Muscle layer of colon (tissue), 2 donors: ENCODE measurements around the gene ASCC3.
"Not testable (repeated sequence)": the region's sequence is repeated elsewhere in the genome, so short reads cannot be mapped to it uniquely, and the experiment has no call there.

Experiments
- H3K27ac ChIP-seq: one replicate; pipeline ENCODE4 v1.7.0; 2013; ENCODE audit warnings: low read depth, mild to moderate bottlenecking, low read length, moderate library complexity
- H3K27me3 ChIP-seq, 2 donors: one replicate each; pipeline ENCODE4 v1.7.0; 2013; ENCODE audit warnings: low read length in 2 of 2, mild to moderate bottlenecking in 2 of 2; ENCODE audit not compliant: insufficient read depth in 2 of 2, control insufficient read depth in 1 of 2
- H3K36me3 ChIP-seq: one replicate; pipeline ENCODE4 v1.7.0; 2013; ENCODE audit warnings: mild to moderate bottlenecking, low read length; ENCODE audit not compliant: insufficient read depth
- H3K4me1 ChIP-seq: one replicate; pipeline ENCODE4 v1.7.0; 2013; ENCODE audit warnings: mild to moderate bottlenecking, low read length; ENCODE audit not compliant: insufficient read depth
- H3K4me3 ChIP-seq, 2 donors: one replicate each; pipeline ENCODE4 v1.7.0; 2013; ENCODE audit warnings: low read length in 2 of 2, low read depth in 1 of 2, mild to moderate bottlenecking in 1 of 2, moderate library complexity in 1 of 2
- H3K9ac ChIP-seq: one replicate; pipeline ENCODE4 v1.7.0; 2013; ENCODE audit warnings: low read length
- H3K9me3 ChIP-seq: one replicate; pipeline ENCODE4 v1.7.0; 2013; ENCODE audit warnings: mild to moderate bottlenecking, low read length
- donor health status: abdominal sarcoma.
- donor health status: Adenocarcinoma of cecum.

The ASCC3 gene

DNA sequence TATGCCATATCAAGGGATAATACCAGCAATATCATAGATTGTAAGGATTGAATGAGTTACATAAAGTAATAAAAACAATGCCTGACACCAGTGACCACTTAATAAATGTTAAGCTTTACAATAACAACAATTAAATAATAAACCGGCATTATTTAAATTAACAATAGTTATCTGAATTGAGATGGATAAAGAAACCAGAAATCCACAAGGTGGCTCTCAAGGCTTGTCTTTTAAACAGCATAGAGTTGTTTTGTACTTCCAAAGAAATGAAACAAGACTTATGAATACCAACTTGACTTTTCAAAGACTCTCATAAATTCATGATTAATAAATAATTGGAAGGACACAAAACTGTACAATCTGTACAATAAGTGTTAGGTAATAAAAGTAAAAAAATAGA is 203.1 kb downstream of the ASCC3 start:
- no peak overlapping the region for H3K4me3 ChIP-seq
- no peaks in the 10 kb centered on the region for H3K36me3 ChIP-seq
- H3K9ac ChIP-seq: no peak overlapping the region
- H3K9me3 ChIP-seq: no peaks in the 10 kb centered on the region
- H3K27ac ChIP-seq: no peak overlapping the region
- no peaks in the 10 kb centered on the region for H3K27me3 ChIP-seq
- no peaks in the 10 kb centered on the region for H3K4me1 ChIP-seq

GRCh38 chr6:100677240-100677639 is 203.9 kb downstream of the ASCC3 start:
- no peaks in the 10 kb centered on the region for H3K36me3 ChIP-seq
- H3K9ac ChIP-seq: no peak overlapping the region
- no peaks in the 10 kb centered on the region for H3K27me3 ChIP-seq
- no peak overlapping the region for H3K4me3 ChIP-seq
- H3K4me1 ChIP-seq: no peaks in the 10 kb centered on the region
- no peaks in the 10 kb centered on the region for H3K9me3 ChIP-seq
- no peak overlapping the region for H3K27ac ChIP-seq

GRCh38 chr6:100673641-100674040 is 207.5 kb downstream of the ASCC3 start:
- no peak overlapping the region for H3K9ac ChIP-seq
- no peak overlapping the region for H3K4me3 ChIP-seq
- no peak overlapping the region for H3K27ac ChIP-seq
- H3K36me3 ChIP-seq: no peaks in the 10 kb centered on the region
- no peaks in the 10 kb centered on the region for H3K27me3 ChIP-seq
- no peaks in the 10 kb centered on the region for H3K4me1 ChIP-seq
- no peaks in the 10 kb centered on the region for H3K9me3 ChIP-seq

GRCh38 chr6:100671740-100672139 is 209.4 kb downstream of the ASCC3 start:
- H3K27ac ChIP-seq: no peak overlapping the region
- no peaks in the 10 kb centered on the region for H3K4me1 ChIP-seq
- no peaks in the 10 kb centered on the region for H3K9me3 ChIP-seq
- H3K27me3 ChIP-seq: no peaks in the 10 kb centered on the region
- no peak overlapping the region for H3K4me3 ChIP-seq
- no peaks in the 10 kb centered on the region for H3K36me3 ChIP-seq
- H3K9ac ChIP-seq: no peak overlapping the region

DNA sequence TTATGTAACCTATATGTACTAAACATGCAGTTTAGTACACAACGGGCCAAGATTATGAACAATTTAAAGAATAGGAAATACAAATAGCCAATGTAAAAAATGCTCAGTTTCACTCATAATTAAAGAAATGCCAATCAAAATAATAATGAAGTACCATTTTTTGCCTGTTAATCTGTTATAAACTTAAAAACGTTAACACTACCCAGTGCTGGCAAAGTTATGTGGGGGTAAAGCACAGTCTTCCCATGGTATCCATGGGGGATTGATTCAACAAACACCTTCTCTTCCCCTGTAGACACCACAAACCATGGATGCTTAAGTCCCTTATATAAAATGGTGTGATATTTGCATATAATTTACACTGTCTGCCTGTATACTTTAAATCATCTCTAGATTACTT is 211.1 kb downstream of the ASCC3 start:
- H3K4me3 ChIP-seq: no peak overlapping the region
- H3K27me3 ChIP-seq: no peaks in the 10 kb centered on the region
- H3K9me3 ChIP-seq: no peaks in the 10 kb centered on the region
- no peak overlapping the region for H3K27ac ChIP-seq
- no peak overlapping the region for H3K9ac ChIP-seq
- H3K4me1 ChIP-seq: no peaks in the 10 kb centered on the region
- H3K36me3 ChIP-seq: no peaks in the 10 kb centered on the region

DNA sequence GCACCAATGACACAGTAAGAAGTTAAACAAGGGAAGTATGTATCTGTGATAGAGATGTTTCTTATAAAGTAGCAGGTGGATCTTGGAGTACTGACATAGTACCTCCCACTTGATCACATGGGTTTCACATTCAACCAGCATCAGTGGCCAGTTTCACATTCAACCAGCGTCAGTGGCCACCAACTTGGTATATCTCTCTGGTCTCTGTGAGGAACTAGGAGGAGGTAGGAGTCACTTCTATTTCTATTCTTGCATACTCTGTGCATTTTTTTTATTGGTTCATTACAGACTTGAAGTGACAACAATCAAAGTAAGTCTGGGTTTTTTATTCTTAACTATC is 216.1 kb downstream of the ASCC3 start:
- H3K27me3 ChIP-seq: no peaks in the 10 kb centered on the region
- no peaks in the 10 kb centered on the region for H3K36me3 ChIP-seq
- no peak overlapping the region for H3K4me3 ChIP-seq
- H3K27ac ChIP-seq: no peak overlapping the region
- no peak overlapping the region for H3K9ac ChIP-seq
- no peaks in the 10 kb centered on the region for H3K9me3 ChIP-seq
- H3K4me1 ChIP-seq: no peaks in the 10 kb centered on the region

DNA sequence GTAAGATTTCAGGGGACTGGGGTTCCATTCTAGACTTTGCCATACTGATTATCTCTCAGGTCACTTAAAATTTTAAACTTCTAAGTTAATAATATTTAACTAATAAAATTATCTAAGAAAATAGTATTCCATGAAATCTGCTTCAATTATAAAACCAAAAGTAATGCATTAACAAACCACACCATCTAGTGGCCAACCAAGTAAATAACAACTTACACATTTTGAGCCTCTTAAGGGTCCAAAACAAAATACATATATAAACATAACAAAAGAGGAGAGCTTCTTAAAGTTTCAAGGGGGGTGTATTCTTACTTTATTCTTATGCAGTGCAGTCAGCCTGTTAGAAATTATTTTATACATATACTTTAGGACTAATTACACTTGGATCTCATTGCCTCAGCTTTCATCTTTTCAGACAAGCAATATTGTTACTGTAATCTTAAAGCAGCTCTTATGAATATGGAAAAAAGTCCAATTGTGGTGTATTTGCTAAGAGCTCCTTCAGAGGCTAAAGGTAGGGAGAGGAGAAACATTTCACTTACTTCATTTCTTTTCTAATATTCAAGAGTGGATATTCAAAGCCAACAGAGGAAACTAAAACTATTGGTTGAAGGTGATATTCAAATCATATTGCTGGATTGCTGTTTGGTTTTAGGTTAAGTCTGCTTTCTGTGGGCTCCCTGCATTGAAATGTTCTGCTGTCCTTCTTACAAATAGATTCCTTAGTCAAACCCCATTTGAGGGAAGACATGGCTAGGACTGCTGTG is 216.7 kb downstream of the ASCC3 start:
- no peak overlapping the region for H3K9ac ChIP-seq
- no peaks in the 10 kb centered on the region for H3K36me3 ChIP-seq
- H3K27ac ChIP-seq: no peak overlapping the region
- H3K4me1 ChIP-seq: no peaks in the 10 kb centered on the region
- H3K27me3 ChIP-seq: no peaks in the 10 kb centered on the region
- H3K4me3 ChIP-seq: no peak overlapping the region
- no peaks in the 10 kb centered on the region for H3K9me3 ChIP-seq

DNA sequence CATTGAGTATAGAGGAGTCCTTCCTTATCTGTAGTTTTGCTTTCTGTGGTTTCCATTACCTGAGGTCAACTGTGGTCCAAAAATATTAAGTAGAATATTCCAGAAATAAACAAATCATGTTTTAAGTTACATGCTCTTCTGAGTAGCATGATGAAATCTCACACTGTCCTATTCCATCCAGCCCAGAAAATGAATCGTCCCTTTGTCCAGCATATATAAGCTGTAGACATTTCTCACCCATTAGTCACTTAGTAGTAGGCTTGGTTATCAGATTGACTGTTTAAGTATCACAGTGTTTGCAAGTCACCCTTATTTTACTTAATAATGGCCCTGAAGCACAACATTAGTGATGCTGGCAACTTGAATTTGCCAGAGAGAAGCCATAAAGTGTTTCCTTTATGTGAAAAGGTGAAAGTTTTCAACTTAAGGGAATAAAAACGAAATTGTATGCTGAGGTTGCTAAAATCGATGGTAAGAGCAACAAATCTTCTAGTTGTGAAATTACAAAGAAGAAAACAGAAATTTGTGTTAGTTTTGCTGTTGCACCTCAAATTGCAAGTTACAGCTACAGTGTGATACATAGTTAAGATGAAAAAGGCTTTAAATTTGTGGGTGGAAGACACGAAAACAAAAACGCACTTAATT is 217.8 kb downstream of the ASCC3 start:
- H3K36me3 ChIP-seq: no peaks in the 10 kb centered on the region
- no peak overlapping the region for H3K9ac ChIP-seq
- no peaks in the 10 kb centered on the region for H3K27me3 ChIP-seq
- H3K4me3 ChIP-seq: no peak overlapping the region
- no peaks in the 10 kb centered on the region for H3K9me3 ChIP-seq
- H3K4me1 ChIP-seq: no peaks in the 10 kb centered on the region
- H3K27ac ChIP-seq: no peak overlapping the region

DNA sequence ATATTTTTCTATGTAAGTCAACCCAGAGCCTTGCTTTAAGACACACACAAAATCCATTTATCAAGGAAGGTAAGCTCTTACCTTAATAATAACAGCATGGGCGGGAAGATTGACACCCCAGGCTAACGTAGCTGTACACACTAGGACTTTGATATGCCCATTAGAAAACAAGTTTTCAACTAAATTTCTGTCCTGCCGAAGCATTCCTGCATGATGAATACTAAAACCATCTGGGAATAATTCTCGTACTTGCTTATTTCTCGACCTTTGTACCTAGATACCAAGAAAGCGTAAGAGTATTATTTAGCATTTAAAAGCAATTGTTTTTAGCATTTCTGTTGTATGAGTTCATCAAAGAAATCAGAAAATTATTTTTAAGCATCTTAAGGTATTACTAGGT is 218.9 kb downstream of the ASCC3 start:
- Histone ChIP-seq H3K27me3 (no peaks in the 10 kb centered on the region), H3K4me3 (no peak overlapping the region), H3K9me3 (no peaks in the 10 kb centered on the region), H3K9ac (no peak overlapping the region), H3K36me3 (no peaks in the 10 kb centered on the region), H3K4me1 (no peaks in the 10 kb centered on the region), H3K27ac (no peak overlapping the region)

GRCh38 chr6:100658486-100658885 is 222.6 kb downstream of the ASCC3 start:
- H3K4me1 ChIP-seq: no peaks in the 10 kb centered on the region
- no peaks in the 10 kb centered on the region for H3K9me3 ChIP-seq
- no peaks in the 10 kb centered on the region for H3K36me3 ChIP-seq
- H3K27me3 ChIP-seq: no peaks in the 10 kb centered on the region
- H3K27ac ChIP-seq: no peak overlapping the region
- H3K9ac ChIP-seq: no peak overlapping the region
- no peak overlapping the region for H3K4me3 ChIP-seq

DNA sequence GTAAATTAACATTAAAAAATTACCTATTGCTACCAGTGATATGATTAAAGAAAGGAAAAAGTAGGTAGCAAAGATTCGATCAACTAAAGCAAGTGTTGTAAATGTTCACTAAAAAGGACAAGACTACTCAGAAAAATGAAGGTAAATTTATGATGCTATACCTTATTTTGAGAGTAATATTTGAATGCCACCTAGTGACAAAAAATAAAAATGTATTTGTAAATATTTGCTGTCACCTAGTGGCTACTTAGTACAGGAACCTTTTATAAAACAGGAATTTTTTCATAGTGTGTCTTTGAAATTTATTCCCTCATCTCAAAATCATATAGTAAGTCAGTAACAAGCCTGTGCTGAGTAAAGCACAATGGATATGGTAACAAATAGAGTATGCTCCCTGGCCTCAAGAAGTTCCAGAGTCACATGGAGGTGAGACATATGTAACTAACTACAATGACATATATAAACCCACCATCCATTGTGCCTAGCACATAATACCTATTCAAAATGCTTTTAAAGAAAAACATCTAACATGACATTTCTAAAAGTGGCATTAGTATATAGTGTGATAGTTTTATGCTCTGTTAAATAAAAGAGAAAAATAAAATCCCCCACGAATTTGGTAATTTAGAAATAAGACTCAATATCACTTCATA is 223.3 kb downstream of the ASCC3 start:
- Histone ChIP-seq H3K4me1 (no peaks in the 10 kb centered on the region), H3K4me3 (no peak overlapping the region), H3K9me3 (no peaks in the 10 kb centered on the region), H3K27ac (no peak overlapping the region), H3K36me3 (no peaks in the 10 kb centered on the region), H3K9ac (no peak overlapping the region), H3K27me3 (no peaks in the 10 kb centered on the region)

- not testable (repeated sequence) for H3K9ac ChIP-seq, H3K27ac ChIP-seq, H3K27me3 ChIP-seq, H3K4me3 ChIP-seq, H3K36me3 ChIP-seq, H3K4me1 ChIP-seq, H3K9me3 ChIP-seq
These were observed 240.0 kb downstream of the ASCC3 start for GRCh38 chr6:100641147-100641546.
